Inflammatory macrophage treated with lipopolysaccharide for 4 hours (primary cell): ENCODE data around the gene LRR1.
"Not testable (repeated sequence)": the region's sequence is repeated elsewhere in the genome, so short reads cannot be mapped to it uniquely, and the experiment has no call there.

ENCODE experiments used
- DNase-seq: peaks from one replicate; pipeline ENCODE4 v3.0.0-alpha.2; 2020

The LRR1 gene

DNA sequence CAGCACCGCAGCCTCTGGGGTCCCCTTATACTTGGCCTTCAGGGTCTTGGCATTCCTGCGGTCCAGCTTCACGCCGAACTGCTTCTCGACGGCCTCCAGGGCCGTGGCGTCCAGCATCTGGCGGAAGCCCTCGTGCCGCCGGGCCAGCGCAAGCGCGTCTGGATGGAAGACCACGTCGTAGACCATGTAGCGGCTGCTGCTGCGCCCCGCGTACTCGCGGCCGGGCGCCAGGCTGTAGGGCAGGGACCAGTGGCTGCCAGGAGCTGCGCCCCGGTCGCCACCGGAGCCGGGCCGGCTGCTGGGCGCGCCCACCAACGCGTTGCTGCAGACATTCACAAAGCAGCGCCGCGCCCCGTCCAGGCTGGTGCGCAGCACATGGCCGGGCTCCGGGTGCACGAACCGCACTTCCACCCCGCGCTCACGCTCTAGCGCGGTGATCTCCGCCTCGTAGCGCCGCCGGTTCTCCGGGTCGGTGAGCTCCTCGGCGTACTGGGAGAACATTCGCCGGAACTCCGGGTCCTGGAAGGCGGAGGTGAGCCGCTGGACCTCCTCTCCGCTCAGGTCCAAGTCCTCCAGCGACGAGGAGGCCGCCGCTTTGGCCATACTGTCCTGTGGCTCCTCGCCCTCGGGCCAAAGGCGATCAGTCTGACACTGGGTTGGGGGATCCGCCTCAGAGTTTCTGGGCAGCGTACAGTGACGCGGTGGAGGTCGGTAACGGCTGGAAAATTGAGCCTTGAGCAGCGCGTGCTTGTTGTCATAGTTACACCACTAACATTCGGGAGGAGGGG is 36.0 kb downstream of the LRR1 start, which contains the start of gene DNAAF2:
Gene DNAAF2, minus strand, starts transcription at position 698 of the 788 bp plus-strand sequence. Its CDS starts 95 bp downstream, at position 603.
- peak; percentile 49 for DNase-seq

DNA sequence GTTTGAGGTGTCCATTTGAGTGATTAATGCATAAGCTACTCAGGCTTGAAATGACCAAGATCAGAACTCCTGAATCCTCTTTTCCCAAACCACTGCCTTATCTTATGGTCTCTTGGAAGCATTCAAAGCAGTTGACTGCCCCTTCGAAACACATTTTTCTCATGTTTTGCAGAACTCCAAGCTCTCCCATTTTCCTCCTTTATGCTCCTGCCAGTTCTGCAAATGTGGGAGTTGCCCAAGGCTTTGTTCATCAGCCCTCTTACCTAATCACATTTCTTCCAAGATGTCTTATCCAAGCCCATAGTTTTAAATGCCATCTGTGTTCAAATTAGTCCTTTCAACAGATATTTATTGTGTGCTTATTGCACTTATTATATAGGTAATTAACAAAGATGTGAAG is 38.1 kb downstream of the LRR1 start:
- DNase-seq = no peak

DNA sequence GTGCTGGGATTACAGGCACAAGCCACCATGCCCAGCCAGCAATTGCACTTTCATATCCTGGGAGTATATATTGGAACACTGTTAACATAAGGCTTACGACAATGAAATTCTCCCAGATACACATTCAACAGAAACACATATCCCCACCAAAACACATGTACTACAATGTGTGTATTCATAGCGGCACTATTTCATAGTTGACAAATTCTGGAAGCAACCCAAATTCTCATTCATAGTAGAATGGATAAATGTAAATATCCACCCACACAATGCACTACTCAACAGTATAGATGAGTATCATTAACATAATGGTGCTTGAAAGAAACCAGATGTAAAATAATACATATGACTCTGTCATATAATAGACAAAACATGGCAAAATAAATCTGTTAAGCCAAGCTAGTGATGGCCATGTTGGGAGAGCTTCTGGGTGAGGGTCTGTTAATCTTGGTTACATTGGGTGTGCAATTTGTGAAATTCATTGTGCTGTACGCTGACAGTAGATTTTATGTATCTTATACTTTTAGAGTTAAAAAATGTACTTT is 38.9 kb downstream of the LRR1 start:
- DNase-seq = no peak

DNA sequence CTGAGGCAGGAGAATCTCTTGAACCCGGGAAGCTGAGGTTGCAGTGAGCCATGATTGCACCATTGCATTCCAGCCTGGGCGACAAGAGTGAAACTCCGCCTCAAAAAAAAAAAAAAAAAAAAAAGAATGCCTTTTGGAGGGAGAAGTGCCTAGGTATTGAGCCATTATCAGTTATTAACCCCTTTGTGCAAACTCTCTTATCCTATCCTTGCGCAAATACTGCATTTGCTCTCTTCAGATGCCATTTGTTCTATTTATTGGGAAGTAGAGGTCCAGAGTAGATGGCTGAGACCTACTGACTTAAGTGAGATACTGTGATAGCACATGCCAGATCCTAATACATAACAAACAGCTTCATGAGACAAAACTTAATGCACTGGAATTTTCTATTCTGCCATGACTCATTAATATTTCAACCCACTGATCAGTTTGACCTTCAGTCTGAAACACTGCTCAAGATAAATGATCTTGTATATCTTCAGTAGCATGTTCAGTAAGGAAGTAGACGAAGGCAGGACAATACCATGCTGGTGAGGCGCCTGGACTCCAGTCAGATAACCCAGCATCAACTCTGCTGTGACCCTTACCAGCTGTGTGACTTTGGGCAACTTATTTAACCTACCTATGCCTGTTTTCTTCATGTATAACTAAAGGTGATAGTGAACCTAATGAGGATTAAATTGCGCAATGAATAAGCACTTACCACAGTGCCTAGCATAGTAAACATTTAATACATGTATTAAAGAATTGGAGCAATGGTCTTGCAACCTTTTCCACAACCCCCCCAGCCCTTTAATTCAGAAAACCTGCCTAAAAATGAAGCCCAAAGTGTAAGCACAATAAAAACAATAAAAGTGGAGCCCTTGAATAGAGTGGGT is 42.0 kb downstream of the LRR1 start:
- DNase-seq = no peak

DNA sequence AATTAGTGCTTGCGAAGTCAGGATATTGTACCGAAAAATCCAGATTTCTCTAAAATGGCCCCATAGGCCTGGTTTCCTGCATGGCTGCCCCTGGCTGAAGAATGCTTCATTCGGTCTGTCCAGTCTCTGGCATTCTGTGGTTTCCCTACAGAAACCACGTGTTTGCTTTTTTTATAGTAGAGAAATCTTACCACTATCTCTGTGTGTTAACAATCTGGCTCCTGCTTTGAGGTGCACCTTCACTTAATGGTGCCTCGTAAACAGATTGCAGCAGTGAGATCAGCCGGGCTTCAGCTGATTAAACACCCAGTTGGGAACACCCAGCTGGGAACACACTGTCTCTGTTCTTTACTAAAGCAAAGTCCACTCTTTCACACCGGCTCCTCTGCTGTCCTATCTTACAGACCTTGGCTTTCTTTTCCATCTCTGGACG is 43.0 kb downstream of the LRR1 start:
- no peak for DNase-seq

DNA sequence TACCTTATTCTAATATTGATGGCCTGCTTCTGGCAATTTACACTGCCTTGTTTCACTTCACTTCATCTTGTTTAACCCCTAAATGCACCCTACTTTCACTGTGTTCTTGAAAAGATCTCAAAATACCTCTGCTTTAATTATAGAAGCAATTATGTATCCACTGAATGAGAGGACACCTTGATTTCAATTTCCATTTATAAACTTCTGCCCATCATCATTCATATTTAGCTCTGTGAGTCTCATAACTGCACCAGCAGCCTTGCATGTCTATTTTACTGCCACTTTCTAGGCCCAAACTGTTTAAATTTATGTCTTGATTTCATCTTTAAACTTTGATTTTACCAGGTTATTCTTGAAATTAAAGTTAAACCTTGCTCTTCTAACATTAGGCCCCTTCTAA is 43.4 kb downstream of the LRR1 start:
- no peak for DNase-seq

DNA sequence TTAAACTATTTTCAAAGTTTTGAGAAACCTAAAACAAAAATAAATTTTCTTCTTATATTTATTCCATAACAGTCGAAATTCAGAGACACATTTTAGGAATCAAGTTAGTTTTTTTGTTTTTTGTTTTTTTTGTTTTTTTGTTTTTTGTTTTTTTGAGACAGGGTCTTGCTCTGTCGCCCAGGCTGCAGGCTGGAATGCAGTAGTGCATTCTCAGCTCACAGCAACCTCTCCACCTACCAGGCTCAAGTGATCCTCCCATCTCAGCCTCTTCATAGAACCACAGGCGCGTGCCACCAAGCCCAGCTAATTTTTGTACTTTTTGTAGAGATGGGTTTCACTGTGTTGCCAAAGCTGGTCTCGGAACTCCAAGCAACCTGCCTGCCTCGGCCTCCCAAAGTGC is 54.8 kb downstream of the LRR1 start:
- DNase-seq = no peak

DNA sequence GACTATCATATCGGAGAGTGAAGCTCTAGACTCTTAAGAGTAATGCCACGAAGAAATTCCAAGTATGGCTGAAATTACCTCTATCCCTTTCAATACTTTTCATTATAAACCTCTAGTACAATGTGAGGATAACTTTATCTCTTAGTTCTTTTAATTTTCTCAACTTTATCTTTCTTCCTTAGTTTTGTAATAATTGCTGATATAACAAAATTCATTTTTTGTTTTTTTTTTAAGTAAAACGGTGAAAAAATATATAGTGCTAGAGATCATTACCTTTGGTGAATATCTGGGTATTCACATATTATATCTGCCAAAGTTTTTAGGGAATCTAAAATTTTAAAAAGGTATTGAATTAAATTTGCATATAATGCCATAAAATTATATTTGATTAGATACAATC is 55.8 kb downstream of the LRR1 start:
- DNase-seq = no peak

DNA sequence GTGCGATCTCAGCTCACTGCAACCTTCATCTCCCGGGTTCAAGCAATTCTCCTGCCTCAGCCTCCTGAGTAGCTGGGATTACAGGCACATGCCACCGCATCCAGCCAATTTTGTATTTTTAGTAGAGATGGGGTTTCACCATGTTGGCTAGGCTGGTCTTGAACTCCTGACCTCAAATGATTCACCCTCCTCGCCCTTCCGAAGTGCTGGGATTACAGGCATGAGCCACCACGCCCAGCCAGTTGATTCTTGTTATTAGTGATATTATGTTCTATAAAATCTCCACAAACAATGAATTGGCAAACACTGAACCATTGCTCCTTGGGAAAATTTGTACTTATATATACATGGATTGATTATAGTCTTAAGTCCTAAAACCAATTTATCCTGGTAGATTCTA is 58.8 kb downstream of the LRR1 start:
- DNase-seq = not testable (repeated sequence)

DNA sequence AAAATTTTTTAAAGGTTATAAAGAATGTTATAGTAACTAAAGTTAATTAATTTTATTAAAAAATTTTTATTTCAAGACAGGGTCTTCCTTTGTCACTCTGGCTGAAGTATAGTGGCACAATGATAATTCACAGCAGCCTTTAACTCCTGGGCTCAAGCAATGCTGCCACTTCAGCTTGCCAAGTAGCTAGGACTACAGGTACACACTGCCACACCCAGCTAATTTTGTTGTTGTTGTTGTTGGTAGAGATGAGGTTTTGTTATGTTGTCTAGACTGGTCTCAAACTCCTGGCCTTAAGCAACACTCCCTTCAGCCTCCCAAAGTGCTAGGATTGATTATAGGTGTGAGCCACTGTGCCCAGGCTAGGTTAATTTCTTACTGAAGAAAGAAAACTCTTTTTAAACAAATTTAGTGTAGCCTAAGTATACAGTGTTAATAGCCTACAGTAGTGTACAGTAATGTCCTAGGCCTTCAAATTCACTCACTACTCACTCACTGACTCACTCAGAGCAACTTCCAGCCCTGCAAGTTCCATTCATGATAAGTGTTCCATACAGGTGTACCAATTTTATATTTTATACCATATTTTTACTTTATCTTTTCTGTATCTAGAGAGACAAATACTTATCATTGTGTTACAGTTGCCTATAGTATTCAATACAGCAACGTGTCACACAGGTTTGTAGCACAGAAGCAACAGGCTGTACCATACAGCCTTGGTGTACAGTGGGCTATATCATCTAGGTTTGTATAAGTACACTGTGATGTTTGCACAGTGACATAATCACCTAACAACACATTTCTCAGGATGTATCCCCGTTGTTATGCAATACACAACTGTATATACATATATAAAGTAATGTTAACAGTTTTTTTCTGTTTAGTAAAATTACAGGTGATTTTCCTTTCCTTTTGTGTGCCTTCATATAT is 61.1 kb downstream of the LRR1 start:
- no peak for DNase-seq
